Measurements from ENCODE around the gene CASP2. TPM values are rescaled to one million over a fixed set of nuclear protein-coding genes. Genes with fewer than 3 reads are reported as not detected.

The CASP2 gene
- total and polyA plus RNA-seq, 8 donors, result 4.2 to 19.7 (median 8.7) TPM

DNA sequence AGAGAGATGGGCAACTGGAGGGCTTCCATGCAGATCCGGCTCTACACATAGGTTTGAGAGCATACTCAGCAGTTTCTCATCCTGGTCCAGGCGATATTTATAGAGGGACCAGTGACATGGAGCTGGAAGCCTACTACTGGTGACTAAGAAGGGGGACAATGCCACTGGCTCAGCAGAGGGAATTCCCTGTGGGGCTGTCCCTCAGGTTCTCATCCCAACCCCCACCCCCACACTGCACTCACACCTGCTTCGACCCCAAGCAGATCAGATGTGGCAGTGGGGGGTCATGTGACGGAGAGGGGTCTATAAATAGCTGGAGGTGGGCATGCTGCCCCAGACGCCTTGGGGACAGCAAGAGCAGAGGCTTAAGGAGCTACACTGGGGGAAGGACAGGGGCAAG is 27.6 kb downstream of the CASP2 start, which contains the start of gene CLCN1:
CLCN1 (plus strand) TSS at position 336 of the 400 bp plus-strand sequence. CDS start 102 bp downstream, outside the sequence.
- TF ChIP-seq, protein P1, sequence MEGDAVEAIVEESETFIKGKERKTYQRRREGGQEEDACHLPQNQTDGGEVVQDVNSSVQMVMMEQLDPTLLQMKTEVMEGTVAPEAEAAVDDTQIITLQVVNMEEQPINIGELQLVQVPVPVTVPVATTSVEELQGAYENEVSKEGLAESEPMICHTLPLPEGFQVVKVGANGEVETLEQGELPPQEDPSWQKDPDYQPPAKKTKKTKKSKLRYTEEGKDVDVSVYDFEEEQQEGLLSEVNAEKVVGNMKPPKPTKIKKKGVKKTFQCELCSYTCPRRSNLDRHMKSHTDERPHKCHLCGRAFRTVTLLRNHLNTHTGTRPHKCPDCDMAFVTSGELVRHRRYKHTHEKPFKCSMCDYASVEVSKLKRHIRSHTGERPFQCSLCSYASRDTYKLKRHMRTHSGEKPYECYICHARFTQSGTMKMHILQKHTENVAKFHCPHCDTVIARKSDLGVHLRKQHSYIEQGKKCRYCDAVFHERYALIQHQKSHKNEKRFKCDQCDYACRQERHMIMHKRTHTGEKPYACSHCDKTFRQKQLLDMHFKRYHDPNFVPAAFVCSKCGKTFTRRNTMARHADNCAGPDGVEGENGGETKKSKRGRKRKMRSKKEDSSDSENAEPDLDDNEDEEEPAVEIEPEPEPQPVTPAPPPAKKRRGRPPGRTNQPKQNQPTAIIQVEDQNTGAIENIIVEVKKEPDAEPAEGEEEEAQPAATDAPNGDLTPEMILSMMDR (IDR thresholded peaks at IDR 0.05), result no peak
- H3K9me3 ChIP-seq, result no peaks in the 10 kb centered on the region
- no peaks in the 10 kb centered on the region for H3K36me3 ChIP-seq
- no peak for DNase-seq
- no peak for ATAC-seq
- H3K27me3 ChIP-seq, result no peaks in the 10 kb centered on the region
- WGBS, 2 donors, result 58 to 67% methylated on average over 5 of the region's 5 CpGs
- intact Hi-C loops (cut with DNase I), result no loop called here
- no peaks in the 10 kb centered on the region for H3K4me1 ChIP-seq
- FAIRE-seq, result no peak
- no peak within 1 kb of the TSS for H3K27ac ChIP-seq
- H3K4me3 ChIP-seq, result no peak within 1 kb of the TSS

DNA sequence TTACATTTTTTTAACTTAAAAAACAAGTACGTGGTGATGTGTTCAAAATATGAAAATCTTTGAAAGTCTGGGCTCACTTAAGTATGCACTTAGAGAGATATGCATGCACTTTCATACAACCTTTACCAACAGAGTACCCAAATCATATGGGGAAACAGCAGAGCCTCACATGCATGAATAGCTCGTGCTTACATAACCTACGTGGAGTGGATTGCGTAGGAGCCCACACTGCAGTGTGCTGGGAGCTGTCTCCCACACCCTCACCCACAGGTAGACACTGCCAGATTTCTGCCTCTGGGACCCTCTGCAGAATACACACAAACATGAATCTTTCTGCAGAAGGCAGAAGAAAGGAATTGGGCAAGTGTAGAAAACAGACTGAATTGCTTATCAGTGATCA is 28.3 kb downstream of the CASP2 start:
- H3K27me3 ChIP-seq, result no peaks in the 10 kb centered on the region
- no peaks in the 10 kb centered on the region for H3K4me1 ChIP-seq
- H3K4me3 ChIP-seq, result no peak overlapping the region
- DNase-seq, result no peak
- H3K9me3 ChIP-seq, result no peaks in the 10 kb centered on the region
- ATAC-seq, result no peak
- FAIRE-seq, result no peak
- intact Hi-C loops (cut with DNase I), result no loop called here
- TF ChIP-seq, protein P1 (IDR thresholded peaks at IDR 0.05), result no peak
- no peaks in the 10 kb centered on the region for H3K36me3 ChIP-seq
- H3K27ac ChIP-seq, result no peak overlapping the region
- 73% methylated on average over 4 of the region's 4 CpGs for WGBS, 2 donors

DNA sequence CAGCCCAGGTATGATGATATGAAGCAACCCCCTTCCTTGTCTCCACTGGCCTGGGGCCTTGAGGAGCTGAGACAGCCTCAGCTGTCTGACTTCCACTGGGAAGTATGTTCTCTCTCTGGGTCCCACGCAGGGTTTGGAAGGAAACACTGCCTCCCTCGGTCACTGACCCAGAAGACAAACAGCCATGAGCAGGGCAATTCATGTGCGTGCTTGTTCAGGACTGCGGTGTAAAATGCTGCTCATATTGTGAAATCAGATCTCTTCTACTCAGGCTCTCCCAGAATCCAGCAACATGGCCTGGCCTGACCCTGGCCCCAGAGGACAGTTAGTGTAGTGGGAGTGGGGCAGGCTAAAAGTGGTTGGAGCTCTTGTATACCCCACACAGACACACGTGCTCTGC is 30.5 kb downstream of the CASP2 start:
- H3K27ac ChIP-seq, result no peak overlapping the region
- peak in 3 of 4 donors; percentile 41 to 60 (median 41) for ATAC-seq

DNA sequence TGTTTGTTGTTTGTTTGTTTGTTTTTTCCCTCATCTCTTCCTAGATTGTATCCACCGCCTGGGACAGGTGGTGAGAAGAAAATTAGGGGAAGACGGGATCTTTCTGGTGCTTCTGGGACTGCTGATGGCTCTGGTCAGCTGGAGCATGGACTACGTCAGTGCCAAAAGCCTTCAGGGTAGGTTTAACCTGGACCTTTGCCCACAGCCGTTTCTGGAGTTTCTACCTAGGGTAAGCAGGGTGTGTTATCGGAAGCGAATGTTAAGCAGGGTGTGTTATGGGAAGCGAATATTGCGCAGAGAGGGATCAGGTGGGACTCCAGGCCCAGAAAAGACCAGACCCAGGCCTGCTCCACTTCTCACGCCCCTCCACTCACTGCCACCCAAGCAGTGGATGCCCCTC is 32.5 kb downstream of the CASP2 start:
- Histone ChIP-seq H3K9me3 (no peaks in the 10 kb centered on the region), H3K36me3 (no peaks in the 10 kb centered on the region), H3K27ac (no peak overlapping the region), H3K4me3 (no peak overlapping the region), H3K4me1 (no peaks in the 10 kb centered on the region), H3K27me3 (no peaks in the 10 kb centered on the region)
- no peak for DNase-seq
- intact Hi-C loops (cut with DNase I), result no loop called here
- TF ChIP-seq, protein P1 (IDR thresholded peaks at IDR 0.05), result no peak
- FAIRE-seq, result no peak
- ATAC-seq, result no peak
- WGBS, 2 donors, result 56 to 60% methylated on average over 9 of the region's 9 CpGs

More for the DNA sequence above, 30.5 kb downstream of the CASP2 start:
- Histone ChIP-seq H3K36me3 (no peaks in the 10 kb centered on the region), H3K27me3 (no peaks in the 10 kb centered on the region), H3K4me1 (no peaks in the 10 kb centered on the region), H3K4me3 (no peak overlapping the region), H3K9me3 (no peaks in the 10 kb centered on the region)
- intact Hi-C loops (cut with DNase I), result no loop called here
- TF ChIP-seq, protein P1 (IDR thresholded peaks at IDR 0.05), result no peak
- DNase-seq (no peak), FAIRE-seq (no peak)
- WGBS, 2 donors, result 71 to 79% methylated on average over 5 of the region's 5 CpGs

DNA sequence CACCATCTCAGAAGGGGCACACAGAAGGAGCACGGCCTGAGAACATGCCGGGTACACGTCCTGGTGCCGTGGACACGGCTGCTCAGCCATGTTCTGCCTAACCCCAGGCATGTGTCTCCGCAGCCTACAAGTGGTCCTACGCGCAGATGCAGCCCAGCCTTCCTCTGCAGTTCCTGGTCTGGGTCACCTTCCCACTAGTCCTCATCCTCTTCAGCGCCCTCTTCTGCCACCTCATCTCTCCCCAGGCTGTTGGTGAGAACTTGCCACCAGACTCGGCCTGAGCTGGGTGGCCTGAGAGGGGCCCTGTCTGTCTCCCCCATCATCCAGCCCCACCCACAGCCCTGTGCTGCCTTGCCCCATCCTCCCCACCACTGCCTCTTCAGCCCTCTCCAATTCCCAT is 33.1 kb downstream of the CASP2 start:
- 89 to 96% methylated on average over 10 of the region's 10 CpGs for WGBS, 2 donors

More for the DNA sequence above, 33.1 kb downstream of the CASP2 start:
- Histone ChIP-seq H3K27me3 (no peaks in the 10 kb centered on the region), H3K36me3 (no peaks in the 10 kb centered on the region), H3K4me3 (no peak overlapping the region), H3K4me1 (no peaks in the 10 kb centered on the region), H3K9me3 (no peaks in the 10 kb centered on the region), H3K27ac (no peak overlapping the region)
- ATAC-seq (no peak), DNase-seq (no peak), FAIRE-seq (no peak)
- TF ChIP-seq, protein P1 (IDR thresholded peaks at IDR 0.05), result no peak
- intact Hi-C loops (cut with DNase I), result no loop called here
